HG03520 (cell line): ENCODE data around the gene HTR1B.

Experiments used
- ATAC-seq: cut with Tn5 transposase; IDR thresholded peaks from one replicate; pipeline ENCODE4 v1.9.1; 2021; ENCODE audit warnings: mild to moderate bottlenecking, moderate library complexity; ENCODE audit not compliant: unreplicated experiment

The HTR1B gene

GRCh38 chr6:77456531-77457248 lies 6.6 kb downstream of the HTR1B start:
- no peak for ATAC-seq

- ATAC-seq = no peak
These were observed 8.0 kb downstream of the HTR1B start for GRCh38 chr6:77455271-77455670.

- no peak for ATAC-seq
These were observed 8.9 kb downstream of the HTR1B start for GRCh38 chr6:77454386-77454785.

GRCh38 chr6:77451466-77451865 lies 11.8 kb downstream of the HTR1B start:
- no peak for ATAC-seq

- no peak for ATAC-seq
These were observed 12.4 kb downstream of the HTR1B start for GRCh38 chr6:77450924-77451323.

GRCh38 chr6:77448546-77448945 lies 14.7 kb downstream of the HTR1B start:
- ATAC-seq = no peak

- no peak for ATAC-seq
These were observed 16.0 kb downstream of the HTR1B start for GRCh38 chr6:77447254-77447653.

- no peak for ATAC-seq
These were observed 17.0 kb downstream of the HTR1B start for GRCh38 chr6:77446249-77446648.

- ATAC-seq = no peak
These were observed 18.1 kb downstream of the HTR1B start for GRCh38 chr6:77445214-77445613.

- ATAC-seq = no peak
These were observed 22.9 kb downstream of the HTR1B start for GRCh38 chr6:77440206-77440976.

GRCh38 chr6:77433888-77434287 lies 29.4 kb downstream of the HTR1B start:
- ATAC-seq = no peak

- ATAC-seq = no peak
These were observed 32.8 kb downstream of the HTR1B start for GRCh38 chr6:77430504-77430903.

GRCh38 chr6:77425671-77426070 lies 37.6 kb downstream of the HTR1B start:
- no peak for ATAC-seq

- no peak for ATAC-seq
These were observed 38.1 kb downstream of the HTR1B start for GRCh38 chr6:77425216-77425615.

- no peak for ATAC-seq
These were observed 38.5 kb downstream of the HTR1B start for GRCh38 chr6:77424761-77425160.

GRCh38 chr6:77416839-77417238 lies 46.5 kb downstream of the HTR1B start:
- no peak for ATAC-seq

GRCh38 chr6:77415706-77416105 lies 47.6 kb downstream of the HTR1B start:
- ATAC-seq = peak; percentile 58
